NCI-H510A (cell line): ENCODE measurements around the gene SLU7.

ENCODE experiments used
- DNase-seq: peaks from one replicate; lab custom pipeline; 2025; lab: John Stamatoyannopoulos, UW

Gene SLU7

DNA sequence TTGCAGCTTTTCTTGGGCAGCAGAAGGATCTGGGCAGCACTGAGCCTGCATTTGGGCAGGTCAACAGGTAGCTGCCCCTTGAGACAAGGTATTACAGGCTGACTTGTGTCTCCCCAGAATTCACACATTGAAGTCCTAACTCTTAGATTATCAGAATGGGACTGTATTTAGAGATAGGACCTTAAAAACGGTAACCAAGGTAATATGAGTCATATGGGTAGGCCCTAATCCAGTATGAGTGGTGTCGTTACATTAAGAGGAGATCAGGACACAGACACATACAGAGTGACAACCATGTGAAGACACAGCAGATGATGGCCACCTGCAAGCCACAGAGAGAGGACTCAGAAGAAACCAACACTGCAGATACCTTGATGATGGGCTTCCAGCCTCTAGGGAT, 51.6 kb downstream of the SLU7 start:
- no peak for DNase-seq

DNA sequence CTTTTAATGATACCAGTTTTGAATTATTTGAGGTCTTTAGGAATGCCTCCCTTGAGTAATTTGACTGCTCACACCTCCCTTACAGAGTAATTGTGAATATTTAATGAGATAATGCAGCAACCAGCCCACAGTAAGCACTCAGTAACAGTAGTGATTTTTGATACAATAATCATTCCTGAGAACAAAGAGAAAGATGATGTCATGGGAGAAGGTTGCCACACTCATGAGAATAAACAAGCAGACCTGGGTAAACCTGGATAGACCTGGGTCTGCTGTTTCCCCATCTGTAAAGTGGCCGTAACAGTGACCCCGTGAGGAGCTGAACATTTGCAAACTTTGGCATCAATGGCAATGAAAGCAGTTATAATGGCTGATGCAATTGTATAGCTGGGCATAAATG, 52.7 kb downstream of the SLU7 start:
- DNase-seq: no peak

DNA sequence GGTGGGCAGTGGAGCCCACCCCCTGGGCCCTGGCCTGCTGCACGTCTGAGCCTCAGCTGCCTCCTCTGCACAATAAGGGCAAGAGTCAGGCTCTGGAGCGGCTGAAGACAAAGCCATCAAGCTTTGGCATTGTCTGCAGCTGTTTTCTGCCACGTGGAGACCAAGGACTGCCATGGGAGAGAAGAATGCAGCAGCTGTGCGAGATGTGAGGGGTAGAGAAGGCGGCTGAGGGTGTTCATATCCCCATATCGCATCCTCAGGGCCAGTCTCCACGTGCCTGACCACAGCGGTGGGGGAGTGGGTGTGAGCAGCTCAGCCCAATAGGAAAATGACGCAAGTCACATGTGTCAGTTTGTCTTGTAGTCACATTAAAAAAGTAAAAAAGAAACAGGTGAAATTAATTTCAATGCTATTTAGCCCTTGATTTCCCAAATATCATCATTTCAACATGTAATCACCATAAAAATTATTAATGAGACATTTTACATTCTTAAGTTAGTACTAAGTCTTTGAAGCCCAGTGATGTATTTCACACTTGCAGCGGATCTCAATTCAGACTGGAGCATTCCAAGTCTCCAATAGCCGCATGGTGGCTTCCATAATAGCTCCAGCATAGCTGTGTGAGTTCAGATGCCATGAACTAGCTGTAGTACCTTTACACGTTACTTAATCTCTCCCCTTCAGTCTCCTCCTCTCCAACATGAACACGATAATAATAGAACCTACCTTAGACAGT, 55.1 kb downstream of the SLU7 start:
- DNase-seq: no peak

DNA sequence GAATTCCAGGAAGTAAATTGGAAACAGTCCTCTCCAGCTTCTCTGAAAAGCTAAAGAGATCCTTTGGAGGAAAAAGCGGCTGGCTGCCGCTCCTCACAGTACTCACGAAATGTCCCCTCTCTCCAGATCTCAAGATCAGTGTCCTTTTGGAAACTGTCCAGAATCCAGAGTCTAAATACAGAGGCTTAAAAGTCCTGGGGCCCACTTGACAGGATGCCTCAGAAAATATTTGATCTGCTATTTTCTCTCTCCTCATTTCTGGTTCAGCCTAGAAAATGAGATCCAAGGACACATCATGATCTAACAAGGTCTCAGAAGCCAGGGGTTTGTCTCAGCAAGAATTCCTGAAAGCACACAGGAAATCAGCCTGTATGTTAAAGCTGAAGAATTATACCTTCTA, 55.7 kb downstream of the SLU7 start:
- no peak for DNase-seq

DNA sequence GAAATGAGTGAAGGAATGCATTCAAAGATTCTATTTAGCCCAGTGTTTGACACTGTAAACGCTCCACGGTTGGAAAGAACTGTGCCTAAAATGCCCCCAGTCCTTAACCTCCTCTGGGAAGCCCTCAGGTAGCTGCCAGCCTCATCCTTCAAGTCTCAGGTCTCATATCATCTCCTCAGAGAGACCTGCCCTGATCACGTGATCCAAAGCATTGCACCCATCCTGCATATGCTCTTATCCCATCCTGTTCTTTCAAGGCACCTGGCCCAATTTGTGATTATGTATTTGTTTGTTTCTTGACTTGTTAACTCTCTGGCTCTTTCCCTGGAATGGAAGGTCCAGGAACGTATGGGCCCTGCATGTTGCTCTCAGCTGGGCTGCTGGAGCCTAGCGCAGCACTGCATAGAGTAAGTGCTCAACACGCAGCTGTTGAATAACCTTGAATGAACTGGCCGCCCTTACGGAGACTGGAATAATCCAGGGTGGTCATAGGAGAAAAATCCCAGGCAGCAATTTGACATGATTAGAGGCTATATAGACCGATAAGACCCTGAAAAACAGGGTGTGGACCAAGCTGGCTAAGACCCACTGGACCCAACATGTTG, 57.2 kb downstream of the SLU7 start:
- no peak for DNase-seq

DNA sequence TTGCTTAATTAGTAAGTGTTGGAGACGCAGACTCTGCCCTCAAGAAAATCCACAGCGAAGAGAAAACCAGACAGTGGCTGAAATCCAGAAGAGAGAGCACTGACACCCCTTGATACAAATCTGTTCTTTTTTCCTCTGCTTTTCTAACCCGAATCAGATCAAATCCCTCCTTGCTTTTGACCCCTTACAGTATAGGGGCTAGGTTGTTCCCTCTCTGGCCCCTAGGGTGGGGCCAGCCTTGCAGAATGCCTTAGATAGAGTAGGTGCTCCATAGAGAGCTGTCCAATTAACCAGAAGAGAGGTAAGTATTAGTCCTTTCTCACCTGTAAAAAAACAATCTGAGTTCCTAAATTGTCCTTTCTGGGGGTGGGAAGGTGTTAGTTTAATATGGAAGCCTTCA, 58.6 kb downstream of the SLU7 start:
- DNase-seq: no peak

DNA sequence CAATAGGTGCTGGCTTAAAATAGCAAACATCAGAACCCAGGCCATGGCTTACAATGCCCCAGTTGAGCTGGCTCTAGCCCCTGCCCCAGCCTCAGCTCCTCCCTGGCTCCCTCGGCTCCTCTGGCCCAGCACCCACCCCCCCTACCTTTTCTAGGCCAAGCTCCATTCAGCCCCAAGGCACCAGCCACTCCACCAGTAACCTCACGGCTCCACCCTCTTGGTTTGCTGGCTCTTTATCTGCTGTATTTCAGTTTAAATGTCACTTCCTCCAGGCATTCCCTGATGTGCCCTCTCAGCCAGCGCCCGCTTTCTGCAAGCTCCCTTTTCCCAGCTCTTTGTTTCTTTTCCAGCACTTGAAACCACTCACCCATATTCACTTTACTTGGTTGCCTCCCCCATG, 59.1 kb downstream of the SLU7 start:
- DNase-seq: no peak

DNA sequence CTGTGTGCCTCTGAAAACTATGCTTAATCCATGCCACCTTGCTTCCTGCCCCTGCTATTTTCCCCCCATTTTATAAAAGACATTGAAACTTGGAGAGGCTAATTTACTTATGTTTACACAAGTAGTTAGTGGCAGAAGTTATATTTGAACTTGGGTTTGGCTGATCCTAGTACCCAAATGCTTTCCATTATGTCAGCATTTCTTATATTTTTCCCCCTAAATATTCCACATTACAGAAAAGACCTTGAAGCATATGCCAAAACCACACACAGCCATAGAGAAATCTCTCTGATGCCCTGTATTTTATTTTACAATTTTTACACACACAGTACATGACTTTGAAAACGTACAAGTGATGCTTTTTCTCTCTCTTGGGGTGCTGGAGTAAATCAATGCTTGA, 59.6 kb downstream of the SLU7 start:
- DNase-seq: no peak

DNA sequence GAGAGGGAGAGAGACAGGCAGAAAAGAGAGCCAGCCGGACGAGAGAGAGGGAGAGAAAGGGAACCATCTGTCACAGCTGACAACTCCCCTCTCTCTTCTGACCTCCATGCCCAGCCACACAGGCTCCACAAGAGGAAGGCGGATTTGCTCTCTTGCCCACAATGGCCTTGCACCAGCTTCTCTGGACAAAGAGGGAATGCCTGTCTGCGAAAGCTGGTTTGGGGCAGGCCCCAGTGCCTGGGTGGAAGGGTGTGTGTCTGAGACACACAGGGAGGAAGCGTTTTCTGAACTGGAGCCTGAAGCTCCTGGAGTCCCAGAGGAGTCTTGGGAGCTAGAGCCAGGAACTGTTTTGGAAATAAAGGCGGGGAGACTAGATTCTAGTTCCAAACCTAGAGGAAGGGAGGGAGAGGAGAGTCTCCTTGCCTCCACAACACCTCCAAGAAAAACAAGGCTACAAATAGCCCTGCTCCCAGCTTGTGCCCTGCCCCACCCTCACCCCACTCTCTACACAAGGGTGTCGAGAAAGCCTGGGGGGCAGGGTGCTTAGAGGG, 60.9 kb downstream of the SLU7 start:
- no peak for DNase-seq

DNA sequence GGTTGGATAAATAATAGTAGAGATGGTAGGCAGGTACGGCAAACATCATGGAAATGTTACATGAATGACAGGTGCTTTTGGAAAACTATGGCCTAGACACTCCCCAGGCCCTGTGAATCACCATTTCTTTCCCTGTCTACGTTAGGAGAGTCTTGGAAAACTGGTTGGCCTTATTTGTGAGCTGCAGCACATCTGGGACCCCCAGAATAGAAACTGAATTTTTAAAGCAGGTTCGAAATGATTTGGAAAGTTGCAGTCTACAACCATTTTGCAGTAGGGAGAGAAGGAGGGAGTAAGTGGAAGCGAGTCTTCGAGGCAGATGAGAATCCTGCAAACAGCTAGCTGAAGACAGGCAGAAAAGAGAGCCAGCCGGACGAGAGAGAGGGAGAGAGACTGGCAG, 61.5 kb downstream of the SLU7 start:
- DNase-seq: no peak

DNA sequence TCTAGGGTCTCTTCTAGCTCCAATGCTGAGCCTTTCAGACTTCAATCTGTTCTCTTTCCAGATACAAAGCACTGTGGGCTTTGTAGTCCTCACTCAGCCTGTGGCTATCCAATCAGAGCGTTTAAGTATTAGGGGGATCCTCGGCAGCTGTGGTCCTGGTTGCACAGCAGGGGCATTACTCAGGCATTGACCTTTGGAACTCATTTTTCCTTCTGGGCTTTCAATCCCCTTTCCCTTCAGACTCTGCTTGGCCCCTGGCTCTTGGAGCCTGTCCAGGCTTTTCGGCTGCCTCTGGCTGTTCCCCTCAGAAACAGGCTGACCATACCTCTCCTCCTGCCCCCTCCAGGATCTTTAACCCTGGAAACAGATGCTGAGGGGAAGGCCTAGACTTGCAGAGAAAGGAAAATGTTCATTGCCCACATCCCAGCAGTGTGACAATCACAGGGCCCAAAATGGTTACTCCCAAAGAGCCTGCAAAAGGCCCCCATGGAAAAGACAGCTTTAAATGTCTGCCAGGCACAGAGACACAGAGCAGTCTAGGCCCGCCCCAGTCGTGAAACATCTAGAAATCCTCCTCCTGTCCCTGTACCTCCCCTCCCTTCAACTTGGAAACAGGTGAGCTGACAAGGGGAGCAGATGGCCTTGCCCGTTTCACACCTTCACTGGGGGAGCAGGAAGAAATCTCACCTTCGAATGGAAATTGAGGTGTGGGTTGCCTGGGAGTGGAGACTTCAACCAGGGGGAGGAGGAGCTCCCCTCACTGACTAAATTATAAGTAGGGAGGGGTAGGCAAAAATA, 62.1 kb downstream of the SLU7 start:
- no peak for DNase-seq

DNA sequence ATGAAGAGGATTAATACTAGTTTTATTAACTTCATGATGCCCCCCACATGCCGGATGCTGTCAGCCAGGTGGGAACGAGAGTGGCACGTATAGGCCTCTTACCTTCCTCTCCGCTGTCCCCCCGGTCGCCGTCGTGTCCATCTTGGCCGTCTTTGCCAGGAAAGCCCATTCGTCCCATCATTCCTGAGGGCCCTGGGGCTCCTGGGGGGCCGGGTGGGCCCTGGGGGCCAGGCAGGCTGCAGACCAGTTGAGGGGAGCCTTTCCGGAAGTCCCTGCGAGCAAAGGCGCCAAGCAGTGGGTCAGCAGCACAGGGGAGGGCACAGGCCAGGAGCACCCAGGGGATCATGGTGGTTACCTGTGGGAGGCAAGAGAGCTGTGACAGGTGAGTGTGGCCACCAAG, 64.2 kb downstream of the SLU7 start:
- no peak for DNase-seq

DNA sequence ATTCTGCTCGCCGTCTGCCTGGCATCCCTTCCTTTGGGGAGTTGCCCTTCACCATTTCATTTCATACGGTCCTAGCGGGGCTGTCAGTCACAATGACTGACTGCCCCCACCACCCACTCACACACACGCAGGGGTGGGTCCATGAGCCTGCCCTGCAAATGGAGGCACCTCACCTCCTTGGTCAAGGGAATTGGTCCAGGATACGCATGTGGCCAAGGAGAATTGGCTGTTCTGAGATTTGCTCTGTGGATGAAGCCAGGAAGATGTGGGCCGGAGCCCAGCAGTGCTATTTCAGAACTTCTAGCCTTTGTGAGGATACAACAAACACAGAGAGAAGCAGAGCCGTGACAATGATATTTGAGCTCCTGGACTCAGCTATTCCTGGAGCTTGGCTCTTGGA, 65.5 kb downstream of the SLU7 start:
- DNase-seq: no peak

DNA sequence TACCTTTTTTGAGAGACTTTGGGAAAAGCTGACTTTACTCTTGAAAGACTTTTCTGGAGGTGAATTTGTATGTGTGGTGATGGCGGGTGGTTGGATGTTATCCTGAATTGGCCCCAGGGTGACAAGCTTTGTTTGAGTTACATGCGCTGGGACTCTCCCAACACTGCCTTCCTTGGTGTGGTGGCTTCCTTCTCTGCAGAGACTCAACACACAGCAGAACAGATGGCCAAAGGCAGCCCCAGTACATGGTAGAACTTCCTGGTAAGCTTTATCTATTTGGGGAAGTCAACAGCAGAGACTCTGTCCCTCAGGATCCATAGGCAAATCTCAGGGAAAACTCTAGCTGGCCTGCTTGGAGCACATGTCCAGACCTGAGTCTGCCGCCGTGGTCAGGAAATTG, 66.6 kb downstream of the SLU7 start:
- no peak for DNase-seq
